Measurements from ENCODE around the gene ZNF189.

DNA sequence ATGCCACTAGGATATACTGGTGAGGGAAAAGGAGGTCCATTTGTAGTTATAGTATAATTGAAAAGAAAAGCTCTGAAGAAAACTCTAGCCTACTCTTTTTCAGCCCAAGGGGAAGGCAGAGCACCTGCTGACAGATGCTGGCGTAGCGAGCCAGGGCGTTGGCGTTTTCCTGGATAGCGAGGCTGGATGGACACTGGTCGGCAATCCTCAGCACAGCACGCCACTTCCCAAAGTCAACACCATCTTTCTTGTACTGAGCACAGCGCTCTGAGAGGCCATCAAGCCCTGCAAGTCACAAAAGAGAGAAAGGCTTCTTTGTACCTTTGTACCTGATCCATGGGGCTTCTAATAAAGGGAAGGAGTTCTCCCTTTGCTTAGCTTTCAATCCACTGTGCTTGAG is 28.7 kb downstream of the ZNF189 start:
- TF ChIP-seq, protein P1, sequence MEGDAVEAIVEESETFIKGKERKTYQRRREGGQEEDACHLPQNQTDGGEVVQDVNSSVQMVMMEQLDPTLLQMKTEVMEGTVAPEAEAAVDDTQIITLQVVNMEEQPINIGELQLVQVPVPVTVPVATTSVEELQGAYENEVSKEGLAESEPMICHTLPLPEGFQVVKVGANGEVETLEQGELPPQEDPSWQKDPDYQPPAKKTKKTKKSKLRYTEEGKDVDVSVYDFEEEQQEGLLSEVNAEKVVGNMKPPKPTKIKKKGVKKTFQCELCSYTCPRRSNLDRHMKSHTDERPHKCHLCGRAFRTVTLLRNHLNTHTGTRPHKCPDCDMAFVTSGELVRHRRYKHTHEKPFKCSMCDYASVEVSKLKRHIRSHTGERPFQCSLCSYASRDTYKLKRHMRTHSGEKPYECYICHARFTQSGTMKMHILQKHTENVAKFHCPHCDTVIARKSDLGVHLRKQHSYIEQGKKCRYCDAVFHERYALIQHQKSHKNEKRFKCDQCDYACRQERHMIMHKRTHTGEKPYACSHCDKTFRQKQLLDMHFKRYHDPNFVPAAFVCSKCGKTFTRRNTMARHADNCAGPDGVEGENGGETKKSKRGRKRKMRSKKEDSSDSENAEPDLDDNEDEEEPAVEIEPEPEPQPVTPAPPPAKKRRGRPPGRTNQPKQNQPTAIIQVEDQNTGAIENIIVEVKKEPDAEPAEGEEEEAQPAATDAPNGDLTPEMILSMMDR (IDR thresholded peaks at IDR 0.05) = no peak
- no peak for TF ChIP-seq POLR2A (IDR thresholded peaks at IDR 0.05)
